ENCODE data around the gene SFTPA1.

DNA sequence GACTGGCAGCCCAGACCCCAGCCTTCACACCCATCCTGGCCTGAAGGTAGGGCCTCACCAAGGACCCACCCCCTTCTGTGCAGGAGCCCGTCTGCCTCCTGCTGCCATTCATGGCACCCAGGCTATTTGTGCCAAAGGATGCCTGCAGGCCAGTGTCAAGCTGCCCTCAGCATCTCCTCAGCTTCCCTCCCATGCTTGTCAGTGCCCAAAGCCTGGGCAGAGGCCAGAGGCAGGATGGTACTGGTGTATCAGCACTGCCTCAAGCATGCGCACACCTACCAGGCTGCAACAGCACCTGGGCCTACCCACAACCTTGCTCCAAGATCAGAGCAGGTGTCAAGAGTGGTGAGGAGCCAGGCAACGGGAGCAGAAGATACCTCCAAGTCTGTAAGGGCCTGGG, 27.6 kb downstream of the SFTPA1 start:
- no peak for TF ChIP-seq FOXM1 (IDR thresholded peaks at IDR 0.05; ENCODE audit: borderline replicate concordance, low read depth)
- TF ChIP-seq NFIC (IDR thresholded peaks at IDR 0.05): no peak
- TF ChIP-seq RAD21 (IDR thresholded peaks at IDR 0.05; ENCODE audit: low read depth): no peak
- TF ChIP-seq YY1 (IDR thresholded peaks at IDR 0.05; ENCODE audit: low read depth): no peak
- TF ChIP-seq EP300 (IDR thresholded peaks at IDR 0.05; ENCODE audit: borderline replicate concordance): no peak
- no peak for TF ChIP-seq CEBPB (IDR thresholded peaks at IDR 0.05)
- TF ChIP-seq, protein P1, sequence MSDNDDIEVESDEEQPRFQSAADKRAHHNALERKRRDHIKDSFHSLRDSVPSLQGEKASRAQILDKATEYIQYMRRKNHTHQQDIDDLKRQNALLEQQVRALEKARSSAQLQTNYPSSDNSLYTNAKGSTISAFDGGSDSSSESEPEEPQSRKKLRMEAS (IDR thresholded peaks at IDR 0.05): no peak
- no peak for TF ChIP-seq TEAD4 (IDR thresholded peaks at IDR 0.05)
- TF ChIP-seq, protein P2, sequence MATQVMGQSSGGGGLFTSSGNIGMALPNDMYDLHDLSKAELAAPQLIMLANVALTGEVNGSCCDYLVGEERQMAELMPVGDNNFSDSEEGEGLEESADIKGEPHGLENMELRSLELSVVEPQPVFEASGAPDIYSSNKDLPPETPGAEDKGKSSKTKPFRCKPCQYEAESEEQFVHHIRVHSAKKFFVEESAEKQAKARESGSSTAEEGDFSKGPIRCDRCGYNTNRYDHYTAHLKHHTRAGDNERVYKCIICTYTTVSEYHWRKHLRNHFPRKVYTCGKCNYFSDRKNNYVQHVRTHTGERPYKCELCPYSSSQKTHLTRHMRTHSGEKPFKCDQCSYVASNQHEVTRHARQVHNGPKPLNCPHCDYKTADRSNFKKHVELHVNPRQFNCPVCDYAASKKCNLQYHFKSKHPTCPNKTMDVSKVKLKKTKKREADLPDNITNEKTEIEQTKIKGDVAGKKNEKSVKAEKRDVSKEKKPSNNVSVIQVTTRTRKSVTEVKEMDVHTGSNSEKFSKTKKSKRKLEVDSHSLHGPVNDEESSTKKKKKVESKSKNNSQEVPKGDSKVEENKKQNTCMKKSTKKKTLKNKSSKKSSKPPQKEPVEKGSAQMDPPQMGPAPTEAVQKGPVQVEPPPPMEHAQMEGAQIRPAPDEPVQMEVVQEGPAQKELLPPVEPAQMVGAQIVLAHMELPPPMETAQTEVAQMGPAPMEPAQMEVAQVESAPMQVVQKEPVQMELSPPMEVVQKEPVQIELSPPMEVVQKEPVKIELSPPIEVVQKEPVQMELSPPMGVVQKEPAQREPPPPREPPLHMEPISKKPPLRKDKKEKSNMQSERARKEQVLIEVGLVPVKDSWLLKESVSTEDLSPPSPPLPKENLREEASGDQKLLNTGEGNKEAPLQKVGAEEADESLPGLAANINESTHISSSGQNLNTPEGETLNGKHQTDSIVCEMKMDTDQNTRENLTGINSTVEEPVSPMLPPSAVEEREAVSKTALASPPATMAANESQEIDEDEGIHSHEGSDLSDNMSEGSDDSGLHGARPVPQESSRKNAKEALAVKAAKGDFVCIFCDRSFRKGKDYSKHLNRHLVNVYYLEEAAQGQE (IDR thresholded peaks at IDR 0.05; ENCODE audit: low read depth): no peak
- no peak for TF ChIP-seq TAF1 (IDR thresholded peaks at IDR 0.05; ENCODE audit: low read depth)
- no peak for TF ChIP-seq TCF12 (IDR thresholded peaks at IDR 0.05; ENCODE audit: low read depth)
- no peak for TF ChIP-seq EGR1 (IDR thresholded peaks at IDR 0.05)
- TF ChIP-seq ZBTB7A (IDR thresholded peaks at IDR 0.05; ENCODE audit: low read depth): no peak
- no peak for TF ChIP-seq USF1 (IDR thresholded peaks at IDR 0.05)
